BLaER1 treated with 17β-estradiol and CSF1 and Interleukin-3, amounts not matched to agents 10 nM and 100 nM (cell line): ENCODE measurements around the gene THRAP3.

Experiments used
- H3K27ac ChIP-seq, 11 experiments: shearing (Covaris generic); formaldehyde crosslinking; 2 replicates each; pipeline ENCODE4 v1.8.1; 2022
- H3K27me3 ChIP-seq, 11 experiments: shearing (Covaris generic); formaldehyde crosslinking; 2 replicates each; pipeline ENCODE4 v1.8.1; 2022
- H3K36me3 ChIP-seq, 11 experiments: shearing (Covaris generic); formaldehyde crosslinking; 2 replicates each; pipeline ENCODE4 v1.8.1; 2022
- H3K4me1 ChIP-seq, 10 experiments: shearing (Covaris generic); formaldehyde crosslinking; 2 replicates each; pipeline ENCODE4 v1.8.1; 2022
- H3K4me2 ChIP-seq, 11 experiments: shearing (Covaris generic); formaldehyde crosslinking; 2 replicates each; pipeline ENCODE4 v1.8.1; 2022
- H3K4me3 ChIP-seq, 10 experiments: shearing (Covaris generic); formaldehyde crosslinking; 2 replicates each; pipeline ENCODE4 v1.8.1; 2022
- H3K9ac ChIP-seq, 11 experiments: shearing (Covaris generic); formaldehyde crosslinking; 2 replicates each; pipeline ENCODE4 v1.8.1; 2022
- H3K9me3 ChIP-seq, 11 experiments: shearing (Covaris generic); formaldehyde crosslinking; replicated peaks in 1 of 11; 2 replicates each; pipeline ENCODE4 v1.8.1; 2022
- H4K20me1 ChIP-seq, 11 experiments: shearing (Covaris generic); formaldehyde crosslinking; 2 replicates each; pipeline ENCODE4 v1.8.1; 2022
- Cebpa-rat ChIP-seq, 11 experiments: shearing (Covaris generic); IDR thresholded peaks; 2 replicates each; pipeline ENCODE4 v1.8.1; 2022

THRAP3 gene

GRCh38 chr1:36327421-36328087 lies 103.3 kb downstream of the THRAP3 start:
- Histone ChIP-seq H3K9ac (no peak overlapping the region), H3K4me2 (peak overlapping the region in 4 of 11 experiments; percentile 39 to 56 (median 44); a peak in 6 of 22 replicates), H3K9me3 (peaks cover 0 to 9% (median 0%) of the 10 kb centered on the region in 11 experiments; a peak in 4 of 22 replicates), H3K4me3 (no peak overlapping the region), H3K4me1 (peaks cover 21 to 55% (median 42%) of the 10 kb centered on the region in 10 experiments), H3K27me3 (no peaks in the 10 kb centered on the region), H3K27ac (no peak overlapping the region), H3K36me3 (no peaks in the 10 kb centered on the region), H4K20me1 (peaks cover 0 to 2% (median under 1%) of the 10 kb centered on the region in 11 experiments; a peak in 9 of 22 replicates)
- no peak for TF ChIP-seq Cebpa-rat (IDR thresholded peaks at IDR 0.05)

GRCh38 chr1:36328088-36328480 lies 103.8 kb downstream of the THRAP3 start:
- TF ChIP-seq Cebpa-rat (IDR thresholded peaks at IDR 0.05) = no peak
- H3K9ac ChIP-seq = no peak overlapping the region
- H3K4me2 ChIP-seq = peak overlapping the region in 3 of 11 experiments; percentile 40 to 56 (median 47); a peak in 7 of 22 replicates
- peaks cover 0 to 14% (median 2%) of the 10 kb centered on the region in 11 experiments; a peak in 6 of 22 replicates for H3K9me3 ChIP-seq
- no peaks in the 10 kb centered on the region for H3K27me3 ChIP-seq
- no peak overlapping the region for H3K4me3 ChIP-seq
- H3K36me3 ChIP-seq = no peaks in the 10 kb centered on the region
- no peak overlapping the region for H3K27ac ChIP-seq
- H4K20me1 ChIP-seq = no peaks in the 10 kb centered on the region
- peaks cover 17 to 51% (median 39%) of the 10 kb centered on the region in 10 experiments for H3K4me1 ChIP-seq

- Histone ChIP-seq H3K9ac (no peak overlapping the region), H3K4me2 (peak overlapping the region in 5 of 11 experiments; percentile 33 to 56 (median 47); a peak in 10 of 22 replicates), H3K4me1 (peaks cover 21 to 52% (median 40%) of the 10 kb centered on the region in 10 experiments), H3K4me3 (no peak overlapping the region), H3K27me3 (no peaks in the 10 kb centered on the region), H3K27ac (no peak overlapping the region), H3K36me3 (no peaks in the 10 kb centered on the region), H4K20me1 (no peaks in the 10 kb centered on the region), H3K9me3 (peaks cover 0 to 20% (median 6%) of the 10 kb centered on the region in 11 experiments; a peak in 6 of 22 replicates)
- TF ChIP-seq Cebpa-rat (IDR thresholded peaks at IDR 0.05) = no peak
Observed at GRCh38 chr1:36328713-36329112, 104.5 kb downstream of the THRAP3 start.

GRCh38 chr1:36329817-36330216 lies 105.6 kb downstream of the THRAP3 start:
- Histone ChIP-seq H3K27ac (no peak overlapping the region), H3K4me2 (peak overlapping the region in 4 of 11 experiments; percentile 6 to 47 (median 34); a peak in 4 of 22 replicates), H4K20me1 (no peaks in the 10 kb centered on the region), H3K4me1 (peaks cover 15 to 47% (median 30%) of the 10 kb centered on the region in 10 experiments), H3K27me3 (no peaks in the 10 kb centered on the region), H3K36me3 (no peaks in the 10 kb centered on the region), H3K9me3 (peaks cover 0 to 25% (median 6%) of the 10 kb centered on the region in 11 experiments; a peak in 6 of 22 replicates), H3K4me3 (no peak overlapping the region), H3K9ac (no peak overlapping the region)
- no peak for TF ChIP-seq Cebpa-rat (IDR thresholded peaks at IDR 0.05)

- H4K20me1 ChIP-seq = no peaks in the 10 kb centered on the region
- peaks cover 0 to 25% (median 6%) of the 10 kb centered on the region in 11 experiments; a peak in 6 of 22 replicates for H3K9me3 ChIP-seq
- H3K27me3 ChIP-seq = no peaks in the 10 kb centered on the region
- H3K27ac ChIP-seq = no peak overlapping the region
- no peak overlapping the region for H3K4me3 ChIP-seq
- no peak for TF ChIP-seq Cebpa-rat (IDR thresholded peaks at IDR 0.05)
- H3K4me2 ChIP-seq = peak overlapping the region in 2 of 11 experiments; percentile 29 to 38; a peak in 2 of 22 replicates
- no peak overlapping the region for H3K9ac ChIP-seq
- no peaks in the 10 kb centered on the region for H3K36me3 ChIP-seq
- peaks cover 18 to 53% (median 32%) of the 10 kb centered on the region in 10 experiments for H3K4me1 ChIP-seq
Observed at GRCh38 chr1:36330940-36331339, 106.7 kb downstream of the THRAP3 start.

GRCh38 chr1:36337830-36338229 lies 113.6 kb downstream of the THRAP3 start:
- Histone ChIP-seq H3K4me2 (peak overlapping the region; percentile 73 to 98 (median 90)), H3K4me1 (peaks cover 45 to 83% (median 71%) of the 10 kb centered on the region in 10 experiments), H3K9me3 (peaks cover 0 to 14% (median 6%) of the 10 kb centered on the region in 11 experiments; a peak in 4 of 22 replicates), H3K27ac (peak overlapping the region in 9 of 11 experiments; percentile 31 to 78 (median 60); a peak in 10 of 22 replicates), H3K4me3 (no peak overlapping the region), H3K27me3 (no peaks in the 10 kb centered on the region), H4K20me1 (peaks cover 0 to 23% (median 0%) of the 10 kb centered on the region in 11 experiments; a peak in 5 of 22 replicates), H3K36me3 (peaks cover 0 to 29% (median 10%) of the 10 kb centered on the region in 11 experiments; a peak in 10 of 22 replicates), H3K9ac (peak overlapping the region in 5 of 11 experiments; percentile 39 to 65 (median 62); a peak in 5 of 22 replicates)
- TF ChIP-seq Cebpa-rat (IDR thresholded peaks at IDR 0.05) = no peak

GRCh38 chr1:36339215-36339614 lies 115.0 kb downstream of the THRAP3 start:
- Histone ChIP-seq H3K4me2 (peak overlapping the region; percentile 73 to 98 (median 90)), H3K9ac (peak overlapping the region; percentile 35 to 68 (median 57); a peak in 18 of 22 replicates)
- TF ChIP-seq Cebpa-rat (IDR thresholded peaks at IDR 0.05) = no peak

GRCh38 chr1:36339615-36340014 lies 115.4 kb downstream of the THRAP3 start:
- Histone ChIP-seq H4K20me1 (peaks cover 0 to 41% (median 0%) of the 10 kb centered on the region in 11 experiments; a peak in 6 of 22 replicates), H3K36me3 (peaks cover 0 to 46% (median 23%) of the 10 kb centered on the region in 11 experiments; a peak in 17 of 22 replicates), H3K9ac (peak overlapping the region in 10 of 11 experiments; percentile 39 to 68 (median 60); a peak in 18 of 22 replicates), H3K4me1 (peaks cover 63 to 82% (median 70%) of the 10 kb centered on the region in 10 experiments), H3K27ac (peak overlapping the region; percentile 46 to 78 (median 60); a peak in 21 of 22 replicates), H3K9me3 (0 out of 22 replicates have a peak, but pooled peaks cover 0 to 1% (median 0%) of the 10 kb centered on the region in 11 experiments), H3K4me2 (peak overlapping the region; percentile 73 to 98 (median 90)), H3K4me3 (peak overlapping the region in 1 of 10 experiments; percentile 6; a peak in 1 of 20 replicates), H3K27me3 (no peaks in the 10 kb centered on the region)
- TF ChIP-seq Cebpa-rat (IDR thresholded peaks at IDR 0.05) = no peak

More at GRCh38 chr1:36339215-36339614, 115.0 kb downstream of the THRAP3 start:
- H3K4me1 ChIP-seq = peaks cover 59 to 82% (median 71%) of the 10 kb centered on the region in 10 experiments
- peak overlapping the region in 5 of 10 experiments; percentile 6 to 42 (median 24); a peak in 2 of 20 replicates for H3K4me3 ChIP-seq
- H4K20me1 ChIP-seq = peaks cover 0 to 37% (median 0%) of the 10 kb centered on the region in 11 experiments; a peak in 6 of 22 replicates
- no peaks in the 10 kb centered on the region for H3K27me3 ChIP-seq
- H3K36me3 ChIP-seq = peaks cover 0 to 42% (median 21%) of the 10 kb centered on the region in 11 experiments; a peak in 17 of 22 replicates
- 0 out of 22 replicates have a peak, but pooled peaks cover 0 to 5% (median 0%) of the 10 kb centered on the region in 11 experiments for H3K9me3 ChIP-seq
- H3K27ac ChIP-seq = peak overlapping the region; percentile 46 to 78 (median 60); a peak in 21 of 22 replicates
